HT-29 (cell line): ENCODE measurements around the gene AHSG. TPM values are rescaled to one million over a fixed set of nuclear protein-coding genes. Genes with fewer than 3 reads are reported as not detected.

Experiments used
- DNase-seq: peaks from one replicate; pipeline ENCODE4 v3.0.0-alpha.2; 2015; ENCODE audit warnings: low spot score
- total RNA-seq: library from RNA; depleted of rRNA; stranded (reverse); fragments of >200 nt; shearing (Covaris generic); gene quantifications from 2 replicates; pipeline ENCODE4 v1.2.3, GENCODE V29; 2014

Gene AHSG
- total RNA-seq, 1 experiment from 2014 or later: not detected

DNA sequence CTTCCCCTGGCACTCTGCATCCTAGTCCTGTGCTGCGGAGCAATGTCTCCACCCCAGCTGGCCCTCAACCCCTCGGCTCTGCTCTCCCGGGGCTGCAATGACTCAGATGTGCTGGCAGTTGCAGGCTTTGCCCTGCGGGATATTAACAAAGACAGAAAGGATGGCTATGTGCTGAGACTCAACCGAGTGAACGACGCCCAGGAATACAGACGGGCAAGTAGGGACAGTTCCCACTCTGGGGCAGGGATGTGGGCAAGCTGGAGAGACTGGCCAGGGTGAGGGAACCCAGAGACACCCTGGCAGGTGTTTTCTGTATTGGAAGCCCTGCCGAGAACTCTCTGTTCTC lies 27.6 kb downstream of the AHSG start:
- DNase-seq: no peak

DNA sequence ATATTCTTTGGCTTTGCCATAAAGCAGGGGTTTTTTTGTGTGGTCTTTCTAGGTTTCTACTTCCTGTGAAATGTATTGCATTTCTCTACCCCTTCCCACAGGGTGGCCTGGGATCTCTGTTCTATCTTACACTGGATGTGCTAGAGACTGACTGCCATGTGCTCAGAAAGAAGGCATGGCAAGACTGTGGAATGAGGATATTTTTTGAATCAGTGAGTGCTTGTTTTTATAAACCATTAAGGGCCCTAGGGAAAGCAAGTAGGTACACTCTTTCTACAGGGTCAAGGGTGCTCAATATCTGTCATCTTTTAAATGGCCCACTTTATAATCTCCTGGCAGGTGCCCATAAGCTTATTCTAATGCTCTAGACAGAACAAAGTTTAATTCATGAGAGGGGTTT lies 28.1 kb downstream of the AHSG start:
- DNase-seq: no peak

DNA sequence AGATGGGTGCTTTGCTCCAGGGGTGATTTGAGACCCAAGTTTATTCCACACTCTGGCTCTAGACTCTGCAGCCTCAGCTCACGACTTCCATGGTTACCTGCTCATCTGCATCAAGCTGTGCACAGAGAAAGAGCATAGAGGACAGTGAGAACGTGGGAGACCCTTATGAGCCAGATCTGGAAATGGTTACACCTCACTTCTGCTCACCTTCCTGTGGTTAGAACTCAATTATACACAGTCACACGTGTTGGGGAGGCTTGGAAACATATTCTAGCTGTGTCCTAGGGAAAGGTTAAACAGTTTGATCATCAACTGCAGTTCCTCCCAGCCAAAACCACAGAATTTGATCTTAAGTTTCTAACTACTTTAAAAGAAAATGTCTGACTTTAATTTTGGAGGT lies 29.2 kb downstream of the AHSG start:
- DNase-seq: no peak

DNA sequence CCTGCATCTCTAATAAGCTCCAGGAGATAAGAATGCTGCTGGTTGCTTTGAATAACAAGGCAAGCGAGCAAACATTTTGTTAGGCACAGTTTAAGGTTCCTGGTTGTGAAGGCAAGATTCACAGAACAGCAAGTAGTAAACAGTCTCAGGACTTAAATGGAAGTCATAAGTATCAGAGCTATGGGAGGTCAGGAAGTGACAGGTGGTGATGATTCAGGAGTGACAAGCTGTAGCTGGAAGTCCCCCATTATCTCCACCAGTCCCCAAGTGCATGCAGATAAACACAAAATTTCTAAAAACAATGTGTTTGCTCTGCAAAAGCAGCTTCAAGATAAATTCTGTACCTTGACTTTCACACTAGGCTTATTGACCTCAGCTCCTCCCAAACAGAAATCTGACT lies 30.6 kb downstream of the AHSG start:
- no peak for DNase-seq

DNA sequence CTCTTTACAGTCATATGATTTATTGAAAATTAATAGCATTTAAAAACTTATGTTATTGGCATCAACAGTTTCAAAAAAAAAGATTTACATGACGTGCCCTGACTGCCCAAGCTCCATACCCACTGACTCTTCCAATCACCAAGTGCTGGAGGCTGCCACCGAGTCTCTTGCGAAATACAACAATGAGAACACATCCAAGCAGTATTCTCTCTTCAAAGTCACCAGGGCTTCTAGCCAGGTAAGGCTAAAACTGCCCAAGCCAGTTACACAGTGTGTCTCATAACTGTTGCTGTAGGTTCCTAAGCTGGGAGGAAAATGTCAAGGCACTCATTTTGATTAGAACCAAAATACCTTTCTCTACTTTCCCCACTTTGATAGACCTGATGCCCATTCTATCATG lies 31.8 kb downstream of the AHSG start:
- DNase-seq: peak; percentile 8

DNA sequence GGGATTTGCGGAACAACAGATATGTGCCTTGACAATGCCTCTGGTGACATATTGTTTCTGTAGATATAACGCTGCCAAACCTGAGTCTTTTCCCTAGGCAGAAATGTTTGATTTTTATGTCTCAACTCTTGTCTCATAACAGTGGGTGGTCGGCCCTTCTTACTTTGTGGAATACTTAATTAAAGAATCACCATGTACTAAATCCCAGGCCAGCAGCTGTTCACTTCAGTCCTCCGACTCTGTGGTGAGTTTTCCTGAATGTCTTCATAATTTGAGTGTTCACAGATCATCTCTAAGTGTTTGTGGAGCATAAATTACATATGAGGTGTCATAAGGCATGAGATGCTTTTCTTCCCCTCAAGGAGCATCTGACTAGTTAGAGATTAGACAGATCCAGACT lies 33.2 kb downstream of the AHSG start:
- no peak for DNase-seq

DNA sequence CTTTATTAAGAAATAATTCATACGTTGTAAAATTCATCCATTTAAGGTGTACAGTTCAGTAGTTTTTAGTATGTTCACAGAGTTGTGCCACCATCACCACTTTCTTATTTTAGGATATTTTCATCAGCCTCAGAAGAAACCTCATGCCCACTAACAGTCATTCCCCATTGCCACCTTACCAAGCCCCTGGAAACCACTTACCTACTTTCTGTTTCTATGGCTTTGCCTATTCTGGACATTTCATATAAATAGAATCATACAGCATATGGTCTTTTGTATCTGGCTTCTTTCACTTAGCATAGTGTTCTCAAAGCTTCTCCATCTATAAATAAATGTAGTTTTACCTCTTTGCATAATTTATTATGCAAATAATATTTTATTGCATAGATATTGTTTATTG lies 34.0 kb downstream of the AHSG start:
- no peak for DNase-seq

DNA sequence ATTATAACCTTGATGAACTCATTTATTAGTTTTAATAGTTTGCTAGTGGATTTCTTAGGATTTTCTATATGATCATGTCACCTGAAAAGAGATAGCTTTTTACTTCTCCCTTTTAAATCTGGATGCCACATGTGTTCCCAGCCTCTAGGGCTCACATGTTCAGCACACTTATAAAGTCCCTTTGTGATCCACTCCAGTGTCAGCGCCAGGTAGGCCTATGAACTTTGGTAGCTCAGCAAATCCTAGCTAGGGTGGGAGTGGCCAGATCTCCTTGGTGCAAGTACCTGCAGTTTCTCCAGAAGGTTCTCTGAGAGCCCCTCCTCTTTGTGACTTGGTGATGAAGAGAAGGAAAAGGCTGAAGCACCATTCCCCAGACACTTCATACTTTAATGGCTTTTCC lies 36.0 kb downstream of the AHSG start:
- DNase-seq: no peak

DNA sequence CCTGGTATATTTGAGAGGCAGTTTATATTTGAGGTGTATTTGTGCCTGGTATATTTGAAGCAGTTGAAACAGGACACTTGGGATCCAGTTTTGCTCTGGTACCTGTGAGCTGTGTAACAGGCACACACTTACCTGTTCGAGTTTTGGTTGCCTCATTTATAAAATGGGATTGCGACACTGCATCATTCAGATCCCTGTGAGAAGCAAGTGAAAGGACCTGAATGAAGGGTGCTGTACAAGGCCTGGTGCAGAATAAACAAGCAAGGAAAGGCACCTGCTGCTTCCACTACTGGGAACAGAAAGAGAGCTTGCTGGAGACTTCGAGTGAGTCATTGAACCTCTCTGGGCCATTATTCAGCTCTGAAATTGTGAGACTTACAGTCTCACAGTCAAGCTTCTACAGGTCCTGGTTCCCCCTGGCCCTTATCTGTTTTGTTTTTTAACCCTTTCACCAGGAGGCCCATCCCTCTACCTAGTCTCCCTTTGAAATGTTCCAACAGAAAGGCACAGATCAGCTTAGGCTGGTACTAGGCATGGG lies 38.9 kb downstream of the AHSG start:
- DNase-seq: no peak

DNA sequence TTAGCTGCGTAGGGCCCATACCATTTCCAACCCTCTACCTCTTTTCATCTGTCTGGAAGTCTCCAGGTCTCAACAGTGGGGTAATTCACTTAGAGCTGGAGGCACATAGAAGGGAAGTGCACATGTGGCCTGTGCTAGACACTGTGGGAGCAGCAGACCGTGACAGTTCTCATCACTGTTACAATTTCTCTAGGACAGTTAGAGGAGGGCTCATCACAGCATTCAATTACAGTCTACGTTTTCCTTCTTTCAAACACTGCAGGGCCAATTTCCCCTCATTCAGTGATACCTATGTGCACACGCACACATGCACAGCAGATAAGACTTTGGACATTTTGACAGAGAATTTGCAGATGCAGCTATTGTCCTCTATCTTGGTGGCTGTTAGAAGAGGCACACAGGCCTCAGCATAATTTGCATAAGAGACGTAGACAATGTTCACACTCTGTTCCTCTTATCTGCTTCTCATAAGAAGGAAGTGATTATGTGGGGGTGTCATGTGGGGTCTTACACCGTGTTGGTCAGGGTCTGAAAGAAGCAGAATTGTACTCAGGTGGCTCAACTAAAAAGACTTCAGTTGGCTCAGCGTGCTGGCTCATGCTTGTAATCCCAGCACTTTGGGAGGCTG lies 40.3 kb downstream of the AHSG start:
- DNase-seq: no peak

DNA sequence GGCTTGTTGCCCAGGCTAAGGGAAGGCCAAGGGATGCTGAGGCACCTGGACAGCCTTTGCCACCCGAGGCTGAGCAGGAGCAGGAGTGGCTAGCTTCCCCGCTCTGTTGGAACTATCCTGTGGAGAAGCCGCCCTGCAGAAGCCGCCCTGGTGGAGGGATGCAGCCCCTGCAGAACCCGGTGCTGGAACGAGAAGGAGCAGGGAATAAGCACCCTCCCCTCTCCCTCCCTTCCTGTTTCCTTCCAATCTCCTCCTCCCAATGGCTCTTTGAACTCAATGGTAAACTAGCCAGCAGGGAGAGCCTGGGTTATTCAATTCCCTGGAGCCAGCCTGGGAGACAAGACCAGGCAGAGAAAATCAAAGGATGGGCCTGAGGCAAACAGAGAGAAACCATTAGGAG lies 41.1 kb downstream of the AHSG start:
- peak; percentile 39 for DNase-seq

DNA sequence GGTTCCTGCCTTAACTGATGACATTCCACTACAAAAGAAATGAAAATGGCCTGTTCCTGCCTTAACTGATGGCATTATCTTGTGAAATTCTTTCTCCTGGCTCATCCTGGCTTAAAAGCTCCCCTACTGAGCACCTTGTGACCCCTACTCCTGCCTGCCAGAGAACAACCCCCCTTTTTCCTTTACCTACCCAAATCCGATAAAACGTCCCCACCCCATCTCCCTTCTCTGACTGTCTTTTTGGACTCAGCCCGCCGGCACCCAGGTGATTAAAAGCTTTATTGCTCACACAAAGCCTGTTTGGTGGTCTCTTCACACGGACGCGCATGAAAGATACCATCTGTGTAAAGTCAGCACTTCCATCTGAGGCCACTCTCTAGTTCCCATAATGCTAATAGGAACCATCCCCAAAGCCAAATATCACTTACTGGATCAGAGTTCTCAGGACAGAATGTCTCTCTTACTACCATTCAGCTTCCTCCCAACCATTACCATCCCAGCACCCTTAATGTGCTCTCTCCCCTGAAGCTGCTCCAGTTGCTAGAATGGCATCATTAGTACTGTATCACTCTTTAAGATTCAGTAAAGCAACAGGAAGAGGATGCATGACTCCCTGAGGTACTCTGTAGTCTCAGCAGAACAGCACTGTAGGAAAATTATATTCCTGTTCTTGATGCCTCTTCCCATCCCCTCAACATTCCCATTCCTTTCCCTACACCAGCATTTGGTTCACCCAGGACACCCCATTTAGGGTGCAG lies 50.7 kb downstream of the AHSG start:
- no peak for DNase-seq

DNA sequence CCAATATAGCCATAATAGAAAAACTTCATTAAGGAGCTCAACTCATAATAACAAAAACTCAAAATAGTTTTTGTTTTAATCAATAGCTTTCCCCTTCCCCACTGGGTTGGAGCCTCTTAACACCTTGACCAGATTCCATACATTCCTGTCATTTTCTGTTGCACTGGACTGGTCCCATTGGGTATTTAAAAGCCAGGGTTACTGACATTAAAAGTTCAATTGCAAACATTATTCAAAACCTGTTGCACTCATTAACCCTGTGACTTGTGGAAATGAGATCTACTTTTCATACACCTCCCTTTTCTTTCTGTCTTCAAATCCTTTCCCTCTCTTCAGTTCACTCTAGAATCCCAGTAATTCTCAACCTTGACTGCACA lies 51.2 kb downstream of the AHSG start:
- no peak for DNase-seq

DNA sequence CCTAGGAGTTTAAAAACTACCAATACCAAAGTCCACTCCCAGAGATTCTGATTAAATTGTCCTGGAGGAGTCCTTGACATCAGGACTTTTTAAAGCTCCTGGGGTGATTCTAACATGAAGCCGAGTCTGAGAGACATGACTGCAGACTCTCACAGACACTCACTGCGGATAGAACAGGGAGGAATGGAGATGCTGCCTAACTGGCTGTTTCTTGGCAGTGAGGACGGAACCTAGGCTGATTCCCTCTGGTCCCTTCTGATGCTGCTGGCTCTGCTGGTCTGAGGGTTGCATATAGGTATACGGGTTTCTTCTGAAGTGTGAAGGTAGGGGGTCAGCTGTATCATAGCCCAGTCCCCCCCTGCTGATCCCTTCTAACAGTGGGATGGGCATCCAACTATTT lies 51.6 kb downstream of the AHSG start:
- DNase-seq: no peak

DNA sequence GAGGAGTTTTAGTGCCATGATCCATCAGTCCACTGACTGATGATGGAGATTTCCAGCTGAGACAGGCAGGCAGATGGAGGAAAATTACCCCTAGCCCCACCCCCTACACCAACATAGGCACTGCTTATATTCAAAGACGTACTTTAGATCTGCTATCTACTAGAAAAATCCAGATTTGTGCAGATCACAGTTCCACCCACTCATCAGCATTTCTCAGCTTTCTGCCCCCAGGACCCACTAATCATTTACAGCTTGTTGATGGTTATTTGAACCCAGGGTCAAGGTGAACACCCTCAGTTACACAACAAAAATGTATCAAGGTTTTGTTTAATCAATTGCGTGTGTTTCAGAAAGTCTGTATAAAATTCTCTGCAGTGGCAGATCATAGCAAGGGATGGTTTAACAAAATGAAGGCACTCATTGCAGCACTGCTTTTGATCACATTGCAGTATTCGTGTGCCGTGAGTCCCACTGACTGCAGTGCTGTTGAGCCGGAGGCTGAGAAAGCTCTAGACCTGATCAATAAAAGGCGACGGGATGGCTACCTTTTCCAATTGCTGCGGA lies 52.8 kb downstream of the AHSG start, which contains the start of gene HRG:
TSS of gene HRG (plus strand) at position 390 of the 564 bp plus-strand sequence. CDS start at position 408, 18 bp downstream.
- DNase-seq: no peak

DNA sequence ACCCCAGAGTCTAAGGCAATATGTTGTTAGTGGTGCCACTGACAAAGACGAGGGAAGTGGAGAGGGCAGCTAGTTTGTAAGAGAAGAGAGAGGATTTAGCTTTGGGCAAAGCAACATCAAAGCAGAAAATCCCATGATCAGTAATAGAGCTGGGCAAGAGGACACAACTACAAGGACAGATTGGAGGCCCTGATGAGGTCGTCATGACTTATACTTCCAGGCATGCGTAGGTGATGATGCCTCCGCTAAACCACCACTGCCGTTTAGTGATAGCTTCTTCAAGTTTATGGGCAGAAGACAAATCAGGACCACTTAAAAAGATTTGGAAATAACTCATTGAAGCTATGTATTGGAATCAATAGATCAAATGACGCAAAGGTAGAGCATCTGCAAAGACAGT lies 55.6 kb downstream of the AHSG start:
- no peak for DNase-seq

DNA sequence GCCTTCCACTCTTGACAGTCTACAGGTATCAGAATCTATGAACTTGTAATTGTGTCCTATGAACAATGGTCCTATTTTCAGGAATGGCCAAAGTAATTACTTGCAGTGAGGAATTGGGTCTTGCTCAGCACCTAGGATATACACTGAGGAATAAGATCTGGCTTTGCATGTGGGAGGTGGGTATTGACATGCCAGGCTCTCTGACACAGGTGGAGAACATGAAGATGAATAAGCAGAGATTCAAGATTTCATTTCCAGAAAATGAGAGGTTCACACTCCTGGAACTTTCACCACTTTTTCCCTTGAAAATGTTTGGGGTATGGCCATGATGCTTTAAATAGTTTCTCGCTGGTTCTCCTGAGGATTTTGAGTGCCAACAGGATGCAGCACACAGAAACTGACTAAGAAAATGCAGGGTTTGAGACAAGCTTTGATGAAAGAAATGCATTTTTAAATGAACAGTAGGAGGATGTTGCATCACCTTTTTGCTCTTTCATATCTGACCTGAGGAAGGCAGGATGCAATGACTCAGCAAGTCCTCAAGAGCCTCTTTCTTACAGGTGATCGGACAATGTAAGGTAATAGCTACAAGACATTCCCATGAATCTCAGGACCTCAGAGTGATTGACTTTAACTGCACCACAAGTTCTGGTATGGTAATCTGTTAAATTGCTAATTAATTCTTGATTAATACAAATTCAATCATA lies 56.7 kb downstream of the AHSG start:
- peak; percentile 23 for DNase-seq

DNA sequence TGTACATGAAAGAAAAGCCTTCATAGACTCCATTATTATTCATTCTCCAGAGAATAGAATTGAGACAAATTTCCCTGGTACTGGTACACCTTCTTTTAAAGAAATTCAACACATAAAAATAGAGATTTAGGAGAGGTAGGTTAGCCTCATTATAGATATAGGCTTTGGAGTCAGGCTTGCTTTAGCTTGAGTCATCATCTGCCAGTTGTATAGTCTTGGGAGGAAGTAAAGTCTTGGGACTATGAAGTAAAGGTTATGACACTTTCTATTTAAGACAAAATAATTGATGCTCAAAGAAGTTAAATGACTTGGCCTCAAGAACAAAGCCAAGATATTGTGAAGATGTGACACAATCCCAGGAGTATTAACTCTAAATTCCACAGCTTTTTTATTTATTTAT lies 57.3 kb downstream of the AHSG start:
- DNase-seq: no peak
